PC-9 (cell line): ENCODE measurements around the gene OSTM1. TPM values are rescaled to one million over a fixed set of nuclear protein-coding genes. Genes with fewer than 3 reads are reported as not detected.

Experiments used
- BruUV-seq: library from RNA; stranded (reverse); fragments of 400-500 nt; replicated peaks from 2 replicates; lab custom pipeline; 2021; lab: Mats Ljungman, UMichigan
- CTCF ChIA-PET: fragments of 300-600 bp; sonication (Branson Sonifier 250); formaldehyde crosslinking; loops from one replicate; lab custom pipeline; 2022; ENCODE audit warnings: antibody characterized with exemption; lab: Charles Lee
- POLR2A ChIA-PET: fragments of 300-600 bp; sonication (Branson Sonifier 250); formaldehyde crosslinking; loops from one replicate; lab custom pipeline; 2022; ENCODE audit warnings: antibody characterized with exemption; ENCODE audit not compliant: unreplicated experiment; lab: Charles Lee
- DNase-seq, 2 experiments: peaks; one replicate each; pipeline versions ENCODE4 v3.0.0 to v3.0.0-alpha.2; 2015 to 2022; ENCODE audit warnings: mixed read lengths in 1 of 2
- H2AFZ ChIP-seq: fragments of 200-600 bp; sonication (generic); 2 replicates; pipeline ENCODE4 v1.8.1; 2017; ENCODE audit warnings: antibody characterized with exemption
- H3F3A ChIP-seq: fragments of 200-600 bp; sonication (generic); 2 replicates; pipeline ENCODE4 v1.8.1; 2017; ENCODE audit warnings: antibody characterized with exemption, mild to moderate bottlenecking, low read depth; ENCODE audit not compliant: insufficient read depth
- H3K27ac ChIP-seq: fragments of 200-600 bp; sonication (generic); 2 replicates; pipeline ENCODE4 v1.6.1; 2016; ENCODE audit warnings: mixed run types
- H3K27me3 ChIP-seq: fragments of 200-600 bp; sonication (generic); 2 replicates; pipeline ENCODE4 v1.6.1; 2016; ENCODE audit warnings: low read depth, mixed run types; ENCODE audit not compliant: insufficient read depth
- H3K36me3 ChIP-seq: fragments of 200-600 bp; sonication (generic); 2 replicates; pipeline ENCODE4 v1.6.1; 2016; ENCODE audit warnings: low read depth, mixed run types
- H3K4me1 ChIP-seq: fragments of 200-600 bp; sonication (generic); replicated peaks from 2 replicates; pipeline ENCODE4 v1.6.1; 2016; ENCODE audit warnings: mixed run types; ENCODE audit not compliant: insufficient read depth
- H3K4me2 ChIP-seq: fragments of 200-600 bp; sonication (generic); 2 replicates; pipeline ENCODE4 v1.6.1; 2017; ENCODE audit warnings: mixed run types
- H3K4me3 ChIP-seq: fragments of 200-600 bp; sonication (generic); 2 replicates; pipeline ENCODE4 v1.6.1; 2016; ENCODE audit warnings: mixed run types
- H3K79me2 ChIP-seq: fragments of 200-600 bp; sonication (generic); 2 replicates; pipeline ENCODE4 v1.6.1; 2017; ENCODE audit warnings: low read depth, mixed run types
- H3K9me2 ChIP-seq: fragments of 200-600 bp; sonication (generic); 2 replicates; pipeline ENCODE4 v1.8.1; 2017; ENCODE audit warnings: mild to moderate bottlenecking; ENCODE audit not compliant: insufficient read depth
- H3K9me3 ChIP-seq: fragments of 200-600 bp; sonication (generic); 2 replicates; pipeline ENCODE4 v1.8.1; 2016; ENCODE audit warnings: low read depth; ENCODE audit not compliant: insufficient read depth
- H4K20me1 ChIP-seq: fragments of 200-600 bp; sonication (generic); 2 replicates; pipeline ENCODE4 v1.8.1; 2017; ENCODE audit not compliant: insufficient read depth
- EZH2 ChIP-seq: fragments of 200-600 bp; sonication (generic); IDR thresholded peaks from 2 replicates; pipeline ENCODE4 v1.8.0; 2017; ENCODE audit warnings: antibody characterized with exemption, low read depth
- intact Hi-C: fragments of 100-400 bp; cut with micrococcal nuclease; formaldehyde crosslinking; loops from one replicate; pipeline ENCODE4 v1.10.0; 2022; ENCODE audit not compliant: unreplicated experiment
- total RNA-seq: library from RNA; stranded (reverse); gene quantifications from 2 replicates; pipeline ENCODE4 v1.2.3, GENCODE V29; 2021
- TF ChIP-seq, protein P1 (sequence below): fragments of 200-600 bp; sonication (generic); conservative IDR thresholded peaks from 2 replicates; pipeline ENCODE4 v1.6.1; 2017; ENCODE audit warnings: mixed run types, antibody characterized with exemption, mild to moderate bottlenecking, moderate library complexity

Gene OSTM1
- total RNA-seq, 1 experiment from 2014 or later, result 13.7 TPM

DNA sequence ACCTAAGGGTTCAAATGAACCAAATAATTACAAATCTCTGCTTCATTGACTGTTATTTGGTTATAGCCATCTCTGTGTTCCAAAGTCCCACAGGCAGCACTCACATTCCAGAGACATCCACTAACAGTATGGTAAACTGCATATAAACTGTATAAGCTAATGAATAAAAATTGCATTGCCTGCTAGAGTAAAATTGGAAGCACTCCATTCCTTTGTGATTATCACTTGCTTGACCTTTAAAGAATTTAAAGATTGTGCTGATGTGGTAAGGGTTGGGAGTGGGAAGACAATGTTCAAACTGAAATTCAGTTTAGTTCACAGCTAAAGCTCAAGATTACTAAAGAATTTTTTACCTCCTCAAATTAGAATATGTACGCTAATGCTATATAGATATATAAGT lies 31.0 kb upstream of the OSTM1 start:
- TF ChIP-seq, protein P1, sequence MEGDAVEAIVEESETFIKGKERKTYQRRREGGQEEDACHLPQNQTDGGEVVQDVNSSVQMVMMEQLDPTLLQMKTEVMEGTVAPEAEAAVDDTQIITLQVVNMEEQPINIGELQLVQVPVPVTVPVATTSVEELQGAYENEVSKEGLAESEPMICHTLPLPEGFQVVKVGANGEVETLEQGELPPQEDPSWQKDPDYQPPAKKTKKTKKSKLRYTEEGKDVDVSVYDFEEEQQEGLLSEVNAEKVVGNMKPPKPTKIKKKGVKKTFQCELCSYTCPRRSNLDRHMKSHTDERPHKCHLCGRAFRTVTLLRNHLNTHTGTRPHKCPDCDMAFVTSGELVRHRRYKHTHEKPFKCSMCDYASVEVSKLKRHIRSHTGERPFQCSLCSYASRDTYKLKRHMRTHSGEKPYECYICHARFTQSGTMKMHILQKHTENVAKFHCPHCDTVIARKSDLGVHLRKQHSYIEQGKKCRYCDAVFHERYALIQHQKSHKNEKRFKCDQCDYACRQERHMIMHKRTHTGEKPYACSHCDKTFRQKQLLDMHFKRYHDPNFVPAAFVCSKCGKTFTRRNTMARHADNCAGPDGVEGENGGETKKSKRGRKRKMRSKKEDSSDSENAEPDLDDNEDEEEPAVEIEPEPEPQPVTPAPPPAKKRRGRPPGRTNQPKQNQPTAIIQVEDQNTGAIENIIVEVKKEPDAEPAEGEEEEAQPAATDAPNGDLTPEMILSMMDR, result no peak
- no peak for TF ChIP-seq EZH2
- intact Hi-C loops, result no loop called here
- DNase-seq, result no peak
- H3K4me2 ChIP-seq, result no peak overlapping the region
- H3K4me3 ChIP-seq, result no peak overlapping the region
- BruUV-seq, result no TSS peak
- ChIA-PET POLR2A (no interaction called here), CTCF (interaction anchor here (0.6 kb wide), 1 partner anchor 1066 kb away, joined by 3 read pairs; no protein-coding TSS in a partner anchor)
- no peaks in the 10 kb centered on the region for H3K27me3 ChIP-seq
- H3K36me3 ChIP-seq, result no peaks in the 10 kb centered on the region
- no peak overlapping the region for H2AFZ ChIP-seq
- peaks cover 10% of the 10 kb centered on the region; the same call in 1 of the 2 replicates for H3K4me1 ChIP-seq
- no peaks in the 10 kb centered on the region for H4K20me1 ChIP-seq
- H3K9me3 ChIP-seq, result no peaks in the 10 kb centered on the region
- H3F3A ChIP-seq, result no peaks in the 10 kb centered on the region; the same call in 1 of the 2 replicates
- no peak overlapping the region for H3K27ac ChIP-seq
- no peaks in the 10 kb centered on the region for H3K9me2 ChIP-seq
- no peaks in the 10 kb centered on the region for H3K79me2 ChIP-seq

DNA sequence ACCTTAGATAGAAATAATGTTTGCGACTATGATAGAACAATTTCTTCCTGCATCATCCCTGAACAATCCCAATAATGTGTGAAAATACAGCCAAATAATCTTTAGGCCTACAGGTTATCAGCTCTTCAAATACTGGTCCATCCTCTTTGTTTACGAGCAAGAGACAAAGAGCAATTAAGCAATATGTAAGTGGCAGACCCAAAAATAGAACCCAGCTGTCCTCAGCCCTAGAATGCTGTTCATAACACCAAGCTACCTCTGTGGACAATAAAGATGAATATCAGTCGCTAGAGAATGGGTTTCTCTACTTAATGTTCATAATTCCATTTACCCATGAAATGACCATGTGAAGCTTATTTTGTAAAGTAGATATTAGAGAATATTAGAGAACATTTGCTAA lies 28.4 kb upstream of the OSTM1 start:
- TF ChIP-seq, protein P1, result no peak
- no peak for TF ChIP-seq EZH2
- ChIA-PET POLR2A (no interaction called here), CTCF (interaction anchor here (0.6 kb wide), 1 partner anchor 23 kb away, joined by 4 read pairs; no protein-coding TSS in a partner anchor)
- H3K27ac ChIP-seq, result no peak overlapping the region
- no peaks in the 10 kb centered on the region for H3K9me3 ChIP-seq
- no peaks in the 10 kb centered on the region for H4K20me1 ChIP-seq
- H3K79me2 ChIP-seq, result no peaks in the 10 kb centered on the region
- H3K4me2 ChIP-seq, result no peak overlapping the region
- no peaks in the 10 kb centered on the region for H3K9me2 ChIP-seq
- no TSS peak for BruUV-seq
- intact Hi-C loops, result no loop called here
- no peak overlapping the region for H3K4me3 ChIP-seq
- H3K36me3 ChIP-seq, result no peaks in the 10 kb centered on the region
- no peaks in the 10 kb centered on the region for H3K27me3 ChIP-seq
- DNase-seq, result no peak
- H2AFZ ChIP-seq, result no peak overlapping the region
- no peaks in the 10 kb centered on the region; the same call in 1 of the 2 replicates for H3F3A ChIP-seq
- H3K4me1 ChIP-seq, result peaks cover 5% of the 10 kb centered on the region; the same call in 1 of the 2 replicates

DNA sequence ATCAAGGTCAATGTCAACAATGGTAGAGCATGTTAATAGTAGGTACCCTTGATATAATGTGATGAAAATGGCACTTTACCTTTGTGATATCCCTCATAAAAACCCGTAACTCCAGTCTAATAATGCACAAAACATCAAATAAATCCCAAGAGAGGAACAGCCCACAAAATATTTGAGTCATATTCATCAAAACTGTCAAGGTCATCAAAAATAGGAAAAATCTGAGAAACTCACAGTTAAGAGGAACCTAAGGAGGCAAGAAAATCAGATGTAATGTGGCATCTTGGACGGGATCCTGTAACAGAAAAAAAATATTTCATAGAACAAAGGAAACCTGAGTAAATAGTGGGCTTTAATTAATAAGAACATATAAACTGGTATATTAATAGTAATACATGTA lies 25.5 kb upstream of the OSTM1 start:
- Histone ChIP-seq H3K4me2 (no peak overlapping the region), H3K27ac (no peak overlapping the region), H3K4me3 (no peak overlapping the region), H3F3A (no peaks in the 10 kb centered on the region), H3K9me3 (no peaks in the 10 kb centered on the region), H3K36me3 (no peaks in the 10 kb centered on the region), H3K27me3 (no peaks in the 10 kb centered on the region), H4K20me1 (no peaks in the 10 kb centered on the region), H3K79me2 (no peaks in the 10 kb centered on the region), H2AFZ (no peak overlapping the region), H3K4me1 (no peaks in the 10 kb centered on the region), H3K9me2 (no peaks in the 10 kb centered on the region)
- no peak for DNase-seq
- ChIA-PET CTCF (no interaction called here), POLR2A (no interaction called here)
- intact Hi-C loops, result no loop called here
- BruUV-seq, result no TSS peak
- TF ChIP-seq, protein P1, result no peak
- TF ChIP-seq EZH2, result no peak
